ENCODE results near the gene SULT4A1. TPM values are rescaled to one million over a fixed set of nuclear protein-coding genes. Genes with fewer than 3 reads are reported as not detected.

SULT4A1 gene
- total RNA-seq, 5 donors from 2014 or later (not counting 1 experiment from before 2014, with no cell fraction given): not detected

DNA sequence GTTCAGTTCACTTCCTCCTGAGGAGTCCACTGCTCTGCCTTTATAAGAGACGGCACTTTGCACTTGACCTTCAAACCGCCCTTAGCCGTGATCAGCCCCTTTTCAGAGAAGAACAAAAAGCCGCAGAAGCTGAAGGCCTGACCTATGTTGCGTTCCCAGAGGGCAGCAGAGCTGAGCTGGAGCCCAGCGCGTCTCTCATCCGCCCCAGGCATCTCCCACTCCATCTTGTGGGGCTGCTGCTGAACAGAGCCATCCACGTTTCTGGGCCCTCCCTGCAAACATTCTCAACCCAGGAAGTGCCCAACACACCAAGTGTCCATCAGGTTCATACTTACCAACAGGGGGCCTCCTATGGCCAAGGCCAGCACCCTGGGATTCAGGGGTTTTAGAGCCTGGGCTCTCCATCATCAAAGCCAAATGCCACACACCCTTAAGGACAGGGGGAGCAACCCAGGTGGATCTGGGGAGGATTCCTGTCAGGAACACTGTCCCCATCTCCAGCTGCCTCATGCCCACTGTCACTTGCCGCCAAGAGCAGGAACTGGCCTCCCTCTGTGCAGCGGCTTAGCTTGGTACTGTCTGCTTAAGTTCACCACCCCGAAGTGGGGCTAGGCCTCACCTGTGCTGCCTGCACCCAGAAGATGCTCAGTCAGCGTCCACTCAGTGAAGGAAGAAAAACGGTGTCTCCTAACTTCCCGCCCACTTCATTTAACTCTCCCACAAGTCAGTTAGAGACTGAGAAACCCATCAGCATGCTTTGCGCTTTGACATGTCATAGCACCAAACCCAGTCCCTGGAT lies 34.2 kb downstream of the SULT4A1 start:
- POLR2A ChIA-PET: no interaction called here

GRCh38 chr22:43827003-43827735 lies 35.1 kb downstream of the SULT4A1 start:
- no peak overlapping the region for H3K4me3 ChIP-seq (ENCODE audit: control insufficient read depth in 1 of 2, extremely low read depth in 1 of 2, low read length in 1 of 2)
- no peaks in the 10 kb centered on the region for H3K36me3 Mint-ChIP-seq
- no peak overlapping the region for H3K27ac ChIP-seq (ENCODE audit: low read length)
- H3K9me3 Mint-ChIP-seq: no peaks in the 10 kb centered on the region
- no peaks in the 10 kb centered on the region for H3K4me1 Mint-ChIP-seq
- no peaks in the 10 kb centered on the region for H3K4me1 ChIP-seq (ENCODE audit: control insufficient read depth in 1 of 2, extremely low read depth in 1 of 2, insufficient read depth in 2 of 2, low read length in 2 of 2)
- H3K27ac Mint-ChIP-seq: no peak overlapping the region
- DNase-seq: peak in 1 of 35 experiments; percentile 3
- H3K27me3 ChIP-seq (replicated peaks in 1 of 2; ENCODE audit: control insufficient read depth in 2 of 2, extremely low read depth in 1 of 2, insufficient read depth in 2 of 2, low read length in 1 of 2): peaks cover 0 to 32% of the 10 kb centered on the region in 2 experiments
- H3K9me3 ChIP-seq: no peaks in the 10 kb centered on the region
- ChIA-PET CTCF (no interaction called here), POLR2A (no interaction called here)
- WGBS (ENCODE audit: insufficient coverage): 81% methylated on average over 7 of the region's 13 CpGs
- H3K36me3 ChIP-seq (ENCODE audit: control insufficient read depth in 2 of 2, extremely low read depth in 1 of 2, insufficient read depth in 1 of 2, low read length in 1 of 2): no peaks in the 10 kb centered on the region
- peaks cover 21 to 25% of the 10 kb centered on the region in 2 donors for H3K27me3 Mint-ChIP-seq
- H3K4me3 Mint-ChIP-seq: no peak overlapping the region
- no peak for ATAC-seq (replicated peaks in 1 of 4)

More for the DNA sequence above, 34.2 kb downstream of the SULT4A1 start:
- no peaks in the 10 kb centered on the region for H3K9me3 ChIP-seq
- no peak overlapping the region for H3K4me3 ChIP-seq (ENCODE audit: control insufficient read depth in 1 of 2, extremely low read depth in 1 of 2, low read length in 1 of 2)
- peaks cover 18 to 21% of the 10 kb centered on the region in 2 donors for H3K27me3 Mint-ChIP-seq
- no peak for DNase-seq
- H3K27ac ChIP-seq (ENCODE audit: low read length): no peak overlapping the region
- CTCF ChIA-PET: no interaction called here
- ATAC-seq (replicated peaks in 1 of 4): no peak
- H3K4me3 Mint-ChIP-seq: no peak overlapping the region
- peaks cover 0 to 29% of the 10 kb centered on the region in 2 experiments for H3K27me3 ChIP-seq (replicated peaks in 1 of 2; ENCODE audit: control insufficient read depth in 2 of 2, extremely low read depth in 1 of 2, insufficient read depth in 2 of 2, low read length in 1 of 2)
- H3K36me3 Mint-ChIP-seq: no peaks in the 10 kb centered on the region
- H3K36me3 ChIP-seq (ENCODE audit: control insufficient read depth in 2 of 2, extremely low read depth in 1 of 2, insufficient read depth in 1 of 2, low read length in 1 of 2): no peaks in the 10 kb centered on the region
- no peaks in the 10 kb centered on the region for H3K4me1 Mint-ChIP-seq
- WGBS (ENCODE audit: insufficient coverage): 81% methylated on average over 16 of the region's 16 CpGs
- H3K9me3 Mint-ChIP-seq: no peaks in the 10 kb centered on the region
- no peak overlapping the region for H3K27ac Mint-ChIP-seq
- H3K4me1 ChIP-seq (ENCODE audit: control insufficient read depth in 1 of 2, extremely low read depth in 1 of 2, insufficient read depth in 2 of 2, low read length in 2 of 2): no peaks in the 10 kb centered on the region

- peaks cover 25 to 32% of the 10 kb centered on the region in 2 donors for H3K27me3 Mint-ChIP-seq
- no peak overlapping the region for H3K4me3 Mint-ChIP-seq
- H3K36me3 Mint-ChIP-seq: no peaks in the 10 kb centered on the region
- Histone ChIP-seq H3K4me3 (ENCODE audit: control insufficient read depth in 1 of 2, extremely low read depth in 1 of 2, low read length in 1 of 2) (no peak overlapping the region), H3K27ac (ENCODE audit: low read length) (no peak overlapping the region), H3K36me3 (ENCODE audit: control insufficient read depth in 2 of 2, extremely low read depth in 1 of 2, insufficient read depth in 1 of 2, low read length in 1 of 2) (no peaks in the 10 kb centered on the region), H3K27me3 (replicated peaks in 1 of 2; ENCODE audit: control insufficient read depth in 2 of 2, extremely low read depth in 1 of 2, insufficient read depth in 2 of 2, low read length in 1 of 2) (peaks cover 0 to 40% of the 10 kb centered on the region in 2 experiments), H3K4me1 (ENCODE audit: control insufficient read depth in 1 of 2, extremely low read depth in 1 of 2, insufficient read depth in 2 of 2, low read length in 2 of 2) (no peaks in the 10 kb centered on the region), H3K9me3 (no peaks in the 10 kb centered on the region)
- WGBS (ENCODE audit: insufficient coverage): 66% methylated on average over 16 of the region's 16 CpGs
- H3K27ac Mint-ChIP-seq: no peak overlapping the region
- CTCF ChIA-PET: no interaction called here
- H3K4me1 Mint-ChIP-seq: no peaks in the 10 kb centered on the region
- DNase-seq (peak in 1 of 35 experiments; percentile 3), ATAC-seq (replicated peaks in 1 of 4) (no peak)
- H3K9me3 Mint-ChIP-seq: no peaks in the 10 kb centered on the region
- POLR2A ChIA-PET: no interaction called here
Measured at GRCh38 chr22:43826142-43827002, 35.9 kb downstream of the SULT4A1 start.

GRCh38 chr22:43825651-43826050 lies 36.7 kb downstream of the SULT4A1 start:
- Histone ChIP-seq H3K9me3 (no peaks in the 10 kb centered on the region), H3K4me1 (ENCODE audit: control insufficient read depth in 1 of 2, extremely low read depth in 1 of 2, insufficient read depth in 2 of 2, low read length in 2 of 2) (no peaks in the 10 kb centered on the region), H3K27ac (ENCODE audit: low read length) (no peak overlapping the region), H3K27me3 (replicated peaks in 1 of 2; ENCODE audit: control insufficient read depth in 2 of 2, extremely low read depth in 1 of 2, insufficient read depth in 2 of 2, low read length in 1 of 2) (peaks cover 0 to 45% of the 10 kb centered on the region in 2 experiments), H3K36me3 (ENCODE audit: control insufficient read depth in 2 of 2, extremely low read depth in 1 of 2, insufficient read depth in 1 of 2, low read length in 1 of 2) (no peaks in the 10 kb centered on the region), H3K4me3 (ENCODE audit: control insufficient read depth in 1 of 2, extremely low read depth in 1 of 2, low read length in 1 of 2) (no peak overlapping the region)
- POLR2A ChIA-PET: no interaction called here
- H3K36me3 Mint-ChIP-seq: no peaks in the 10 kb centered on the region
- H3K9me3 Mint-ChIP-seq: no peaks in the 10 kb centered on the region
- H3K27me3 Mint-ChIP-seq: peaks cover 31 to 39% of the 10 kb centered on the region in 2 donors
- no peaks in the 10 kb centered on the region for H3K4me1 Mint-ChIP-seq
- ATAC-seq (replicated peaks in 1 of 4): no peak
- WGBS (ENCODE audit: insufficient coverage): 82% methylated on average over 5 of the region's 11 CpGs
- H3K27ac Mint-ChIP-seq: no peak overlapping the region
- CTCF ChIA-PET: no interaction called here
- H3K4me3 Mint-ChIP-seq: no peak overlapping the region
- DNase-seq: no peak

GRCh38 chr22:43824724-43825420 lies 37.4 kb downstream of the SULT4A1 start:
- peaks cover 31 to 41% of the 10 kb centered on the region in 2 donors for H3K27me3 Mint-ChIP-seq
- Histone ChIP-seq H3K9me3 (no peaks in the 10 kb centered on the region), H3K27me3 (replicated peaks in 1 of 2; ENCODE audit: control insufficient read depth in 2 of 2, extremely low read depth in 1 of 2, insufficient read depth in 2 of 2, low read length in 1 of 2) (peaks cover 0 to 50% of the 10 kb centered on the region in 2 experiments), H3K27ac (ENCODE audit: low read length) (no peak overlapping the region), H3K4me3 (ENCODE audit: control insufficient read depth in 1 of 2, extremely low read depth in 1 of 2, low read length in 1 of 2) (no peak overlapping the region), H3K36me3 (ENCODE audit: control insufficient read depth in 2 of 2, extremely low read depth in 1 of 2, insufficient read depth in 1 of 2, low read length in 1 of 2) (no peaks in the 10 kb centered on the region), H3K4me1 (ENCODE audit: control insufficient read depth in 1 of 2, extremely low read depth in 1 of 2, insufficient read depth in 2 of 2, low read length in 2 of 2) (no peaks in the 10 kb centered on the region)
- DNase-seq (no peak), ATAC-seq (replicated peaks in 1 of 4) (no peak)
- POLR2A ChIA-PET: no interaction called here
- H3K9me3 Mint-ChIP-seq: no peaks in the 10 kb centered on the region
- no peaks in the 10 kb centered on the region for H3K4me1 Mint-ChIP-seq
- CTCF ChIA-PET: no interaction called here
- no peak overlapping the region for H3K4me3 Mint-ChIP-seq
- H3K27ac Mint-ChIP-seq: no peak overlapping the region
- WGBS (ENCODE audit: insufficient coverage): 91% methylated on average over 17 of the region's 26 CpGs
- no peaks in the 10 kb centered on the region for H3K36me3 Mint-ChIP-seq
